Limb (tissue), 2 donors: ENCODE measurements around the gene EFCAB9.

Source experiments
- DNase-seq, 2 donors: peaks; one replicate each; pipeline ENCODE4 v3.0.0-alpha.2; 2016; ENCODE audit errors: extremely low spot score in 2 of 2

EFCAB9 gene

DNA sequence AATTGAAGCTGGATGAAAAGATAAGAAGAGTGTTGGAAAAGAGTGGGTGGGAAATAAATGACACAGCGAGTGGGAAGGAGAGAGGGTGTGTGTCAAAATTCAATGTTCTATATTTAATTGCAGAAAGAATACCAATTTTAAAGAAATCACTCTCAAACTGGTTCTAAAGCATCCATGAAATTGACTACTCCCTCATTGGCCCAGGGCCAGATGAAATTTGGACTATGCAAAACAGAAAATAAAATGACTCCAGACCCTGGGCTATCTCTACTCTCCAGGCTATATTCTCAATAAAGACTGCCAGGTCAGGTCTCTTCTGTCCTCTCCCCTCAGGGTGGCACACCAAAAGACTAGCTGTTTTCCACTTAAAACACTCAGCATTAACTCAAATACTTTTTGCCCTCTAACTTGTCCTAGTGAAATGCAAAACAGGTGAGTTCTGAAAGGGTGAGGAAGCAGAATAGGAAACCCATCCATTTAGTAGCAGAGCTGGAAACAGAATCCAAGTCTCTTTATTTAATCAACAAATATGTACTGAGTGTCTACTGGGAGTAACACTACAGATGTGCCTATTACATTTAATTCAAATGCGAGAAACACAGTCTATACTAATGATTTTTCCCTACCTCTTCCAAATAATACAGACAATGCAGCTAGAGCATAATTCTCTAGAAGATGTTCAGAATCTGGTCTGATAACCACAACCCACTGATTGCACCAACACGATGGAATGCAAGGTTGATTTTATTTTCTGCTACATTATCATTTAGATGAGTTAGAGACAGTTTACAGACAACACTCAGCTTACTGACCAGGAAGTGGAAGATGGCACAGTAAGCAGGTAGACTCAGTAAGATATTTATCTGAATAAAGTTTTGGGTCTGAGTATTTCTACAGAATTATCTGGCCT is 42.1 kb downstream of the EFCAB9 start:
- no peak for DNase-seq

DNA sequence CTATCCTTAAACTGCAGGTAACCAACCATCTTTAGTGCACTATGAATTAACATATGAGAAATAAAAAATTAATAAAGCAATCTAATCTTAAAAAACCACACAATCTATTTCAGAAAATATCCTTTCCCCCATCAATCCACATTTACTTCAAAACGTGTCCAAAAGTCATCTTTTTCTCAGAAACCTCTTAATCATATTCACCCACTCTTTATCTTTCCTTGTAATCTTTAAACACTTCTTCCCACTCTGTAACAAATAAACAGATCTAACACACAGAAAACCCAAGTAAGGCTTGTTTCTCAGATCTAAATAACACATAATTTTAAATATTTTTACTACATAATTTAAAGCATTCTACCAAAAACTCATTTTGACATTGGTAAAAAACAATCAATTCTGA is 44.4 kb downstream of the EFCAB9 start:
- no peak for DNase-seq

DNA sequence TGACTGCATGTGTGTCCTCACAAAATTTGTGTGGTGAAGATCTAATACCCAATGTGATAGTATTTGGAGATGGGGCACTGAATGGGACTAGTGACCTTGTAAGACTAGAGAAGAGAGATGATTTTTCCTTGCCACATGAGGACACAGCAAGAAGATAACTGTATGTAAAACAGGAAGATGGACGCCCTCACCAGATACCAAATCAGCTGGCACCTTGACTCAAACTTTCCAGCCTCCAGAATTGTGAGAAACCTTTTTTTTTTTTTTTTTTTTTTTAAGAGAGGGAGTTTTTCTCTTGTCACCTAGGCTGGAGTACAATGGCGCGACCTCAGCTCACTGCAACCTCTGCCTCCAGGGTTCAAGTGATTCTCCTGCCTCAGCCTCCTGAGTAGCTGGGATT is 49.3 kb downstream of the EFCAB9 start:
- DNase-seq, result no peak

- no peak for DNase-seq
These were observed 51.1 kb downstream of the EFCAB9 start for GRCh38 chr5:172245046-172245445.

DNA sequence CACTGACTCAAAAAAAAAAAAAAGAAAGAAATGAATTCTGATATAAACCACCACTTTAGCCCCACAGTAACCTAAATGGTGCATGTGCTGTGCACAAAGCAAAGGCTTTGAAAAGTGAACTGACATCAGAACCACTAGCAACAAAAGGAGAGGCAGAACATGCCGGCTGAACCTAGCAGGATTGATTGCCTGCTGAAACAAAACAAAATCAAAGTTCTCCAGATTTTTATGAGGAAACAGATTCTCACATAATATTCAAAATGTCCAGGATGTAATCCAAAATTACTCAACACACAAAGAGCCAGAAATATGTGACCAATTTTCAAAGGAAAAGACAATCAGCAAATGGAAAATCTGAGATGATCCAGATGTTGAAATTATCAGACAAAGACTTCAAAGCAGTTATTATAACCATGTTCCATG is 51.7 kb downstream of the EFCAB9 start:
- no peak for DNase-seq

GRCh38 chr5:172248637-172249036 is 54.7 kb downstream of the EFCAB9 start:
- DNase-seq, result no peak

GRCh38 chr5:172251419-172251818 is 57.4 kb downstream of the EFCAB9 start:
- no peak for DNase-seq

GRCh38 chr5:172252501-172252900 is 58.5 kb downstream of the EFCAB9 start:
- DNase-seq, result no peak
